Fibroblast of peridontal ligament (primary cell): ENCODE measurements around the gene ARMH4.
A peak's percentile ranks its signal among the peaks of the same experiment; 100 is the strongest.

ENCODE experiments used
- DNase-seq: peaks from one replicate; pipeline ENCODE4 v3.0.0-alpha.2; 2010; ENCODE audit errors: extremely low read depth

ARMH4 gene

GRCh38 chr14:58055497-58056010, 96.5 kb downstream of the ARMH4 start:
- DNase-seq: no peak

- DNase-seq: no peak
These were observed 97.9 kb downstream of the ARMH4 start for GRCh38 chr14:58054100-58054499.

GRCh38 chr14:58048219-58048618, 103.8 kb downstream of the ARMH4 start:
- DNase-seq: no peak

- no peak for DNase-seq
These were observed 124.1 kb downstream of the ARMH4 start for GRCh38 chr14:58027904-58028303.

- no peak for DNase-seq
These were observed 125.0 kb downstream of the ARMH4 start for GRCh38 chr14:58026967-58027366.

GRCh38 chr14:58026219-58026618, 125.8 kb downstream of the ARMH4 start:
- DNase-seq: no peak

GRCh38 chr14:58014778-58015177, 137.2 kb downstream of the ARMH4 start:
- no peak for DNase-seq

- DNase-seq: no peak
These were observed 149.4 kb downstream of the ARMH4 start for GRCh38 chr14:58002618-58003017.

- no peak for DNase-seq
These were observed 152.0 kb downstream of the ARMH4 start for GRCh38 chr14:57999979-58000378.

- DNase-seq: no peak
These were observed 152.5 kb downstream of the ARMH4 start for GRCh38 chr14:57999471-57999870.

GRCh38 chr14:57998766-57999165, 153.2 kb downstream of the ARMH4 start:
- DNase-seq: no peak

- no peak for DNase-seq
These were observed 160.7 kb downstream of the ARMH4 start for GRCh38 chr14:57991353-57991752.

GRCh38 chr14:57988445-57988844, 163.6 kb downstream of the ARMH4 start:
- DNase-seq: no peak

GRCh38 chr14:57987596-57988300, 164.3 kb downstream of the ARMH4 start:
- peak; percentile 17 for DNase-seq

GRCh38 chr14:57987051-57987450, 165.0 kb downstream of the ARMH4 start:
- DNase-seq: no peak

GRCh38 chr14:57982804-57983634, 169.0 kb downstream of the ARMH4 start:
- no peak for DNase-seq

GRCh38 chr14:57981817-57982560, 170.0 kb downstream of the ARMH4 start:
- DNase-seq: peak; percentile 8

- DNase-seq: no peak
These were observed 172.5 kb downstream of the ARMH4 start for GRCh38 chr14:57979376-57980048.

GRCh38 chr14:57976701-57977100, 175.3 kb downstream of the ARMH4 start:
- no peak for DNase-seq

- DNase-seq: no peak
These were observed 177.1 kb downstream of the ARMH4 start for GRCh38 chr14:57974896-57975295.

GRCh38 chr14:57970594-57970993, 181.4 kb downstream of the ARMH4 start:
- no peak for DNase-seq

GRCh38 chr14:57970175-57970574, 181.8 kb downstream of the ARMH4 start:
- no peak for DNase-seq
